ENCODE measurements around the gene PLXNC1. TPM values are rescaled to one million over a fixed set of nuclear protein-coding genes. Genes with fewer than 3 reads are reported as not detected.

Gene PLXNC1
- total and polyA plus RNA-seq, 8 donors: 0.40 to 16.5 (median 2.6) TPM

GRCh38 chr12:94126067-94126466 is 22.3 kb upstream of the PLXNC1 start:
- Histone ChIP-seq H3K9me3 (no peaks in the 10 kb centered on the region), H3K4me1 (peaks cover 0 to 10% (median 0%) of the 10 kb centered on the region in 4 donors), H3K4me3 (no peak overlapping the region), H3K27ac (peak overlapping the region in 1 of 5 donors; percentile 5), H3K36me3 (no peaks in the 10 kb centered on the region), H3K27me3 (peaks cover 0 to 22% (median 0%) of the 10 kb centered on the region in 3 donors)
- TF ChIP-seq CTCF (IDR thresholded peaks at IDR 0.05): no peak
- TF ChIP-seq POLR2A (IDR thresholded peaks at IDR 0.05): no peak
- intact Hi-C loops (cut with DNase I; ENCODE audit: low total_unique reads): no loop called here
- DNase-seq: no peak
- WGBS, 5 donors: 58 to 69% (median 60%) methylated on average over 1 of the region's 1 CpG

GRCh38 chr12:94127239-94128131 is 20.9 kb upstream of the PLXNC1 start:
- intact Hi-C loops (cut with DNase I; ENCODE audit: low total_unique reads): no loop called here
- Histone ChIP-seq H3K9me3 (no peaks in the 10 kb centered on the region), H3K4me3 (no peak overlapping the region), H3K27me3 (peaks cover 0 to 22% (median 0%) of the 10 kb centered on the region in 3 donors), H3K36me3 (no peaks in the 10 kb centered on the region), H3K27ac (no peak overlapping the region), H3K4me1 (peaks cover 0 to 10% (median 0%) of the 10 kb centered on the region in 4 donors)
- WGBS, 5 donors: 58 to 76% (median 63%) methylated on average over 12 of the region's 12 CpGs
- no peak for DNase-seq
- TF ChIP-seq POLR2A (IDR thresholded peaks at IDR 0.05) (no peak), POLR2AphosphoS5 (IDR thresholded peaks at IDR 0.05) (no peak), CTCF (IDR thresholded peaks at IDR 0.05) (no peak), EP300 (IDR thresholded peaks at IDR 0.05) (no peak)

GRCh38 chr12:94128280-94128679 is 20.1 kb upstream of the PLXNC1 start:
- H3K36me3 ChIP-seq: no peaks in the 10 kb centered on the region
- DNase-seq: no peak
- H3K4me1 ChIP-seq: peaks cover 0 to 7% (median 0%) of the 10 kb centered on the region in 4 donors
- intact Hi-C loops (cut with DNase I; ENCODE audit: low total_unique reads): no loop called here
- H3K9me3 ChIP-seq: no peaks in the 10 kb centered on the region
- H3K27ac ChIP-seq: no peak overlapping the region
- TF ChIP-seq CTCF (IDR thresholded peaks at IDR 0.05): no peak
- no peak for TF ChIP-seq POLR2AphosphoS5 (IDR thresholded peaks at IDR 0.05)
- TF ChIP-seq POLR2A (IDR thresholded peaks at IDR 0.05): no peak
- no peak for TF ChIP-seq EP300 (IDR thresholded peaks at IDR 0.05)
- no peak overlapping the region for H3K4me3 ChIP-seq
- WGBS, 5 donors: 53 to 59% (median 58%) methylated on average over 4 of the region's 4 CpGs
- H3K27me3 ChIP-seq: peaks cover 0 to 22% (median 0%) of the 10 kb centered on the region in 3 donors

- intact Hi-C loops (cut with DNase I; ENCODE audit: low total_unique reads): no loop called here
Measured at GRCh38 chr12:94133964-94134795, 14.2 kb upstream of the PLXNC1 start.

More at GRCh38 chr12:94133964-94134795, 14.2 kb upstream of the PLXNC1 start:
- no peaks in the 10 kb centered on the region for H3K4me1 ChIP-seq
- TF ChIP-seq EP300 (IDR thresholded peaks at IDR 0.05) (no peak), CTCF (IDR thresholded peaks at IDR 0.05) (peak in 4 of 7 experiments; percentile 61 to 91 (median 75))
- WGBS, 5 donors: 28 to 30% (median 29%) methylated on average over 6 of the region's 6 CpGs
- H3K27me3 ChIP-seq: peaks cover 0 to 5% (median 0%) of the 10 kb centered on the region in 3 donors
- no peak overlapping the region for H3K27ac ChIP-seq
- no peaks in the 10 kb centered on the region for H3K9me3 ChIP-seq
- no peaks in the 10 kb centered on the region for H3K36me3 ChIP-seq
- DNase-seq: peak in 1 of 2 donors; percentile 71
- no peak overlapping the region for H3K4me3 ChIP-seq
